Measurements from ENCODE around the gene CPB1. TPM values are rescaled to one million over a fixed set of nuclear protein-coding genes. Genes with fewer than 3 reads are reported as not detected.

The CPB1 gene
- total RNA-seq, 1 donor from 2014 or later = not detected

DNA sequence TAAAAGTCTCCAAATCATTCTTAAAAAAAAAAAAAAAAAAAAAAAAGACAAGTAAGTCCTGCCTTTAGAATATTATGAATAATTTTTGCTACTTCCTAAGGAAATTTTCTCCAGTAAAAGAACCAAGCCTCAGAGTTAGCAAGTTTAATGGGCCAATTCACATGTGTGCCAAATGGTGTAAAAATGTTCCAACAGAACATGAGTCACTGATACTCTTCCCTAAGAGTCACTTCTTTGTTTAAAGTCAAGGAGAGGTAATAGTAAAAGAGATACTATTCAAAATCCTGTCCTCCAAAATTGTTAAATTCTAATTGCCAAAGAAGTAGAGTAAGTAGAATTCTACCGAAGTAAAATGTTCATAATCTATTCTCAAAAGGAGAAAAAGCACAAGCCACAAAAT lies 19.7 kb downstream of the CPB1 start:
- no peaks in the 10 kb centered on the region for H3K4me1 Mint-ChIP-seq (ENCODE audit: low read depth, unreplicated experiment)
- no peaks in the 10 kb centered on the region for H3K27me3 Mint-ChIP-seq (ENCODE audit: unreplicated experiment)
- no peaks in the 10 kb centered on the region for H3K9me3 Mint-ChIP-seq (ENCODE audit: unreplicated experiment)
- H3K36me3 Mint-ChIP-seq (ENCODE audit: unreplicated experiment) = no peaks in the 10 kb centered on the region
- TF ChIP-seq CTCF (IDR thresholded peaks at IDR 0.05; ENCODE audit: partially characterized antibody, unreplicated experiment) = no peak
- no peak for DNase-seq
- no peak overlapping the region for H3K4me3 Mint-ChIP-seq (ENCODE audit: unreplicated experiment)
- no peak overlapping the region for H3K27ac Mint-ChIP-seq (ENCODE audit: unreplicated experiment)

- Mint-ChIP-seq H3K27ac (ENCODE audit: unreplicated experiment) (no peak overlapping the region), H3K27me3 (ENCODE audit: unreplicated experiment) (no peaks in the 10 kb centered on the region), H3K36me3 (ENCODE audit: unreplicated experiment) (no peaks in the 10 kb centered on the region), H3K9me3 (ENCODE audit: unreplicated experiment) (no peaks in the 10 kb centered on the region), H3K4me1 (ENCODE audit: low read depth, unreplicated experiment) (no peaks in the 10 kb centered on the region), H3K4me3 (ENCODE audit: unreplicated experiment) (no peak overlapping the region)
- DNase-seq = no peak
- no peak for TF ChIP-seq CTCF (IDR thresholded peaks at IDR 0.05; ENCODE audit: partially characterized antibody, unreplicated experiment)
Observed at GRCh38 chr3:148848410-148848809, 20.8 kb downstream of the CPB1 start.

- H3K27me3 Mint-ChIP-seq (ENCODE audit: unreplicated experiment) = no peaks in the 10 kb centered on the region
- H3K4me3 Mint-ChIP-seq (ENCODE audit: unreplicated experiment) = no peak overlapping the region
- H3K9me3 Mint-ChIP-seq (ENCODE audit: unreplicated experiment) = no peaks in the 10 kb centered on the region
- no peak overlapping the region for H3K27ac Mint-ChIP-seq (ENCODE audit: unreplicated experiment)
- H3K36me3 Mint-ChIP-seq (ENCODE audit: unreplicated experiment) = no peaks in the 10 kb centered on the region
- TF ChIP-seq CTCF (IDR thresholded peaks at IDR 0.05; ENCODE audit: partially characterized antibody, unreplicated experiment) = no peak
- H3K4me1 Mint-ChIP-seq (ENCODE audit: low read depth, unreplicated experiment) = no peaks in the 10 kb centered on the region
- no peak for DNase-seq
Observed at GRCh38 chr3:148852271-148852992, 24.8 kb downstream of the CPB1 start.

- DNase-seq = no peak
- Mint-ChIP-seq H3K4me3 (ENCODE audit: unreplicated experiment) (no peak overlapping the region), H3K4me1 (ENCODE audit: low read depth, unreplicated experiment) (no peaks in the 10 kb centered on the region), H3K9me3 (ENCODE audit: unreplicated experiment) (no peaks in the 10 kb centered on the region), H3K27me3 (ENCODE audit: unreplicated experiment) (no peaks in the 10 kb centered on the region), H3K27ac (ENCODE audit: unreplicated experiment) (no peak overlapping the region), H3K36me3 (ENCODE audit: unreplicated experiment) (no peaks in the 10 kb centered on the region)
- TF ChIP-seq CTCF (IDR thresholded peaks at IDR 0.05; ENCODE audit: partially characterized antibody, unreplicated experiment) = no peak
Observed at GRCh38 chr3:148853076-148853475, 25.5 kb downstream of the CPB1 start.

DNA sequence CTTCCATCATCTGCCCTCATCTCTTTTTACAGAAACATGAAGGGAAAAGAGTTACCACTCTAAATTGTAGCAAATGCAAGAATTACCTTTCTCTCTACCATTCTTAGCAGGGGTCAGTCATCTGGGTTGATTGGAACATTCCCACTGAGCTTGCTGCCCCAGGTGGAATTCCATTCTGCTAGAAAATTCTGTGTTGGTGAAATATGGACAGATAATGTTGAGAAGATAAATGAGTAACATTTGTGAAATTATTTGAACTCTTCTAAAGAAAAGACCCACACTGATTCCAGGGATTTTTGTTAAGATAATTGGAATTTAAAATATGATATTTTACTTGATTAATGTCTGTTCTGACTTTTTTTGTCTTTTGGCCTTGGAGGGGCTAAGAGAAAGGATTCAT lies 26.4 kb downstream of the CPB1 start:
- Mint-ChIP-seq H3K27ac (ENCODE audit: unreplicated experiment) (no peak overlapping the region), H3K4me3 (ENCODE audit: unreplicated experiment) (no peak overlapping the region)
- TF ChIP-seq CTCF (IDR thresholded peaks at IDR 0.05; ENCODE audit: partially characterized antibody, unreplicated experiment) = no peak

More for the DNA sequence above, 26.4 kb downstream of the CPB1 start:
- Mint-ChIP-seq H3K36me3 (ENCODE audit: unreplicated experiment) (no peaks in the 10 kb centered on the region), H3K4me1 (ENCODE audit: low read depth, unreplicated experiment) (no peaks in the 10 kb centered on the region), H3K27me3 (ENCODE audit: unreplicated experiment) (no peaks in the 10 kb centered on the region), H3K9me3 (ENCODE audit: unreplicated experiment) (no peaks in the 10 kb centered on the region)
- no peak for DNase-seq

Data from glutamatergic neuron (in vitro differentiated cells).